ENCODE measurements around the gene CRELD1. TPM values are rescaled to one million over a fixed set of nuclear protein-coding genes. Genes with fewer than 3 reads are reported as not detected.
A peak's percentile ranks its signal among the peaks of the same experiment; 100 is the strongest.

Gene CRELD1
- total and polyA plus RNA-seq, 5 donors from 2014 or later = 20.5 to 26.5 (median 24.6) TPM

DNA sequence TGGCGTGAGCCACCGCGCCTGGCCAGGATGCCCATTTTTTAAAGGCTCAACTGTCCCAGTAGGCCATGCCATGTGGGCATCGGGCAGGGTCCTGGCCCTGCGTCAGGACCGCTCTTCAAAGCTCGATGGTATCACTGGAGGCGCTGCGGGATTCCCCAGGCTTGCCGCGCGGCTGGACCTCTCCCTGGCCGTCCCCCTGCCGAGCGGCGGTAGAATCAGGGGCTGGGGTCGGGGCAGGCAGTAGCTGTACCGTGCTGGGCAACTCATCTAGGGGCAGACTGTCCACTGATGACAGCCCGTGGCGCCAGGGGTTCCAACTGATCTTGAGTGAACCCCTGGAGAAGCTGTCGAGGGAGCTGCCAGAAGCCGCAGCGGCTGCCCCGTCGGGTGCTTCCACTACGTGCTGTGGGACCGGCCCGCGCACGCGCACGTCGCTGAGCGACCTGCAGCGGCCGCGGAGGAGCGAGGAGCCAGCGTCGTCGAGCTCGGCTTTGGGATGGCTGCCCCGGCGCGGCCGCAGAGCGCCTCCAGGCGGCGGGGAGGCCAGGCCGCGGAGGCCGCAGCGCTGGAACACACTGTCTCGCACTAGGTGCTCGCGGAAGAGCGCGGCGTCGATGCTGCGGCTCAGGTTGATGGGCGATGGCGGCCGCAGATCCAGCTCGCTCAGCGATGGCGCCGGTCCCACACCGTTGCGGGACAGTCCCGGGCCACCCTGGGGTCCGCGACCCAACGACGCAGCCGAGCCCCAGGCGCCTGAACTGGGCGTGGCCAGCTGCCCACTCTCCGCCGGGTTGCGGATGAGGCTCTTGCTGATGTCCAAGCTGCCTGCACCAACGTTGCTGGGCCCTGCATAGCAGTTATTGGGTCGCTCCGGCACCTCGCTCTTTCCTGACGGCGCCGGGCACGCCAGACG is 12.7 kb downstream of the CRELD1 start:
- peak overlapping the region; percentile 64 for H3K27ac ChIP-seq (ENCODE audit: insufficient read depth, low read length, poor library complexity, severe bottlenecking)
- DNase-seq (peak; percentile 69 to 86 (median 84)), ATAC-seq (ENCODE audit: low read depth in 2 of 2) (peak; percentile 90 to 91)
- peaks cover 6% of the 10 kb centered on the region for H3K27me3 Mint-ChIP-seq
- peaks cover 5% of the 10 kb centered on the region for H3K36me3 Mint-ChIP-seq
- peak overlapping the region in 3 of 4 donors; percentile 57 to 77 (median 66) for H3K4me3 Mint-ChIP-seq
- peaks cover 0 to 17% (median 8%) of the 10 kb centered on the region in 4 donors for H3K4me1 Mint-ChIP-seq
- H3K4me1 ChIP-seq (ENCODE audit: control insufficient read depth, insufficient read depth, low read length, poor library complexity, severe bottlenecking) = peaks cover 5% of the 10 kb centered on the region
- no peaks in the 10 kb centered on the region for H3K9me3 Mint-ChIP-seq
- H3K27me3 ChIP-seq (ENCODE audit: control insufficient read depth, insufficient read depth, low read length) = no peaks in the 10 kb centered on the region
- H3K4me3 ChIP-seq (ENCODE audit: low read depth, low read length) = no peak overlapping the region
- peak overlapping the region in 2 of 3 donors; percentile 36 to 68 for H3K27ac Mint-ChIP-seq
- H3K9me3 ChIP-seq (ENCODE audit: control insufficient read depth in 2 of 2, low read length in 2 of 2) = no peaks in the 10 kb centered on the region
- no peaks in the 10 kb centered on the region for H3K36me3 ChIP-seq (ENCODE audit: control insufficient read depth, insufficient read depth, low read length)

DNA sequence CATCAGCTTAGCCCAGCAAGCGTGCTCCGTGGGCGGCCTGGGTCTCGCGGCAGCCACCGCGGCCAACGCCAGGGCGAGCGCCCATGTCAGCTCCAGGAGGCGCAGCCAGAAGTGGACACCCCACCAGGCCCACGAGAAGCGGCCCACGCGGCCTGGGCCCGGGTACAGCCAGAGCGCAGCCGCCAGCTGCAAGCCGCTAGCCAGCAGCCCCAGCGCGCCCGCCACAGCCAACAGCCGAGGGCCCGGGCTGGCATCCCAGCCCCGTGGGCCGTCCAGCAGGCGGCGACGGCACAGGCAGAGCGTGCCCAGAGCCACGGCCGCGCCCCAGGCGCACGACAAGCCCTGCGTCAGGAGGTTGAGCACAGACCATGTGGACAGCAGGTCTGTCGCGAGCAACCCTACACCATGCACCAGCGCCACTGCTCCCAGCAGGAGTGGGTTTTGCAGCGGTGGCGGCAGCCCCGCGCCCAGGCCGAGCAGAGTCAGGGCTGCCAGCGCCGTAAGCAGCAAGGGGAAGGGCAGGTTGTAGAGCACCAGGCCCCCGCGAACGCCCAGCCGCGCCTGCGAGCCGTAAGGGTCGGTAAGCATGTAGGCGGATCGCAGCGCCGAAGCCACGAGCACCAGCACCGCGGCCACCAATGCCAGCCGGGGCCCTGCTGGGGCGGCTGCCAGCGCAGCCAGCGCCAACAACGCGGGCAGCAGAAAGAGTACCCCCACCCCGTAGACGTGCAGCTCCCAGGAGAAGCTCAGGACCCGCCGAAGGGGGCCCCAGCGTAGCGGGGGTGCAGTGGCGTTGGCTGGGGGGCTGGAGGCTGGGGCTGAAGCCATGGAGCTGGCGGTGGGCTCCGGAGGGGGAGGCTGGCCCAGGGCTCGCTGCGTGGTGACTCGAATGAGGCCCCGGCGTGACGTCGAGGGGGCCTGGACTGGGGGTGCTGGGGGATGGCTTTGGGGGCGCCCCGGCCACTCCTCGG is 13.7 kb downstream of the CRELD1 start:
- ATAC-seq (ENCODE audit: low read depth in 2 of 2) (no peak), DNase-seq (no peak)
- Mint-ChIP-seq H3K27me3 (peaks cover 6% of the 10 kb centered on the region), H3K4me1 (peaks cover 0 to 19% (median 10%) of the 10 kb centered on the region in 4 donors), H3K9me3 (no peaks in the 10 kb centered on the region), H3K27ac (no peak overlapping the region), H3K4me3 (no peak overlapping the region), H3K36me3 (peaks cover 1% of the 10 kb centered on the region)
- H3K27ac ChIP-seq (ENCODE audit: insufficient read depth, low read length, poor library complexity, severe bottlenecking) = peak overlapping the region; percentile 14
- peaks cover 12% of the 10 kb centered on the region for H3K4me1 ChIP-seq (ENCODE audit: control insufficient read depth, insufficient read depth, low read length, poor library complexity, severe bottlenecking)
- no peaks in the 10 kb centered on the region for H3K27me3 ChIP-seq (ENCODE audit: control insufficient read depth, insufficient read depth, low read length)
- H3K4me3 ChIP-seq (ENCODE audit: low read depth, low read length) = no peak overlapping the region
- H3K9me3 ChIP-seq (ENCODE audit: control insufficient read depth in 2 of 2, low read length in 2 of 2) = no peaks in the 10 kb centered on the region
- no peaks in the 10 kb centered on the region for H3K36me3 ChIP-seq (ENCODE audit: control insufficient read depth, insufficient read depth, low read length)

GRCh38 chr3:9948586-9948985 is 15.0 kb downstream of the CRELD1 start:
- Mint-ChIP-seq H3K4me3 (no peak overlapping the region), H3K27me3 (peaks cover 6% of the 10 kb centered on the region)

DNA sequence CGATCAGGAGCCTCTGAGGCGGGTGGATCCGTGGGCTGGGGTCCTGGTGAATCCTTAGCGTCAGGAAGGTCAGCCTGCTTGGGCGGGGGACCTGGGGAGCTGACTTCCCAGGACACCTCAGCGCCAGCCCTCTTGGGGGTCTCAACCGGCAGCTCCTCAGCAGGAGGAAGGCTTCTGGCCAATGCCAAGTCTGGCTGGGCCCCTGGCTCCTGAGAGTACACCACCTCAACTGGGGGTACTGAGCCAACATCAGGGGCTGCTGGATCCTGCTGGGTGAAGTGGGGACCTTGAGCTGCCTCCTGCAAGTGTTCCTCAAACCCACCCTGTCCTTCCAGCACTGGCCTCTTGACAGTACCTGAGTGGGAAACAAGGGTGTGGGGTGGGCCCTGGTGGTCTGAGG is 15.5 kb downstream of the CRELD1 start:
- DNase-seq = no peak
- no peak overlapping the region for H3K27ac Mint-ChIP-seq

More at GRCh38 chr3:9948586-9948985, 15.0 kb downstream of the CRELD1 start:
- Histone ChIP-seq H3K9me3 (ENCODE audit: control insufficient read depth in 2 of 2, low read length in 2 of 2) (no peaks in the 10 kb centered on the region), H3K4me3 (ENCODE audit: low read depth, low read length) (no peak overlapping the region), H3K4me1 (ENCODE audit: control insufficient read depth, insufficient read depth, low read length, poor library complexity, severe bottlenecking) (peaks cover 12% of the 10 kb centered on the region), H3K27ac (ENCODE audit: insufficient read depth, low read length, poor library complexity, severe bottlenecking) (no peak overlapping the region), H3K36me3 (ENCODE audit: control insufficient read depth, insufficient read depth, low read length) (no peaks in the 10 kb centered on the region), H3K27me3 (ENCODE audit: control insufficient read depth, insufficient read depth, low read length) (no peaks in the 10 kb centered on the region)
- DNase-seq = no peak
- Mint-ChIP-seq H3K27ac (no peak overlapping the region), H3K4me1 (peaks cover 0 to 25% (median 13%) of the 10 kb centered on the region in 4 donors), H3K9me3 (no peaks in the 10 kb centered on the region), H3K36me3 (no peaks in the 10 kb centered on the region)
- no peak for ATAC-seq (ENCODE audit: low read depth in 2 of 2)

GRCh38 chr3:9949626-9950025 is 16.0 kb downstream of the CRELD1 start:
- Histone ChIP-seq H3K36me3 (ENCODE audit: control insufficient read depth, insufficient read depth, low read length) (no peaks in the 10 kb centered on the region), H3K9me3 (ENCODE audit: control insufficient read depth in 2 of 2, low read length in 2 of 2) (no peaks in the 10 kb centered on the region), H3K4me1 (ENCODE audit: control insufficient read depth, insufficient read depth, low read length, poor library complexity, severe bottlenecking) (peaks cover 12% of the 10 kb centered on the region), H3K4me3 (ENCODE audit: low read depth, low read length) (no peak overlapping the region), H3K27me3 (ENCODE audit: control insufficient read depth, insufficient read depth, low read length) (no peaks in the 10 kb centered on the region), H3K27ac (ENCODE audit: insufficient read depth, low read length, poor library complexity, severe bottlenecking) (no peak overlapping the region)
- no peak for ATAC-seq (ENCODE audit: low read depth in 2 of 2)
- Mint-ChIP-seq H3K4me1 (peaks cover 0 to 25% (median 13%) of the 10 kb centered on the region in 4 donors), H3K4me3 (no peak overlapping the region), H3K27me3 (peaks cover 6% of the 10 kb centered on the region), H3K27ac (peak overlapping the region in 1 of 3 donors; percentile 69), H3K9me3 (no peaks in the 10 kb centered on the region), H3K36me3 (no peaks in the 10 kb centered on the region)
- DNase-seq = no peak

More for the DNA sequence above, 15.5 kb downstream of the CRELD1 start:
- Histone ChIP-seq H3K27ac (ENCODE audit: insufficient read depth, low read length, poor library complexity, severe bottlenecking) (no peak overlapping the region), H3K4me1 (ENCODE audit: control insufficient read depth, insufficient read depth, low read length, poor library complexity, severe bottlenecking) (peaks cover 12% of the 10 kb centered on the region), H3K9me3 (ENCODE audit: control insufficient read depth in 2 of 2, low read length in 2 of 2) (no peaks in the 10 kb centered on the region), H3K27me3 (ENCODE audit: control insufficient read depth, insufficient read depth, low read length) (no peaks in the 10 kb centered on the region), H3K4me3 (ENCODE audit: low read depth, low read length) (no peak overlapping the region), H3K36me3 (ENCODE audit: control insufficient read depth, insufficient read depth, low read length) (no peaks in the 10 kb centered on the region)
- no peak overlapping the region for H3K4me3 Mint-ChIP-seq
- no peak for ATAC-seq (ENCODE audit: low read depth in 2 of 2)
- peaks cover 6% of the 10 kb centered on the region for H3K27me3 Mint-ChIP-seq
- H3K4me1 Mint-ChIP-seq = peaks cover 0 to 25% (median 13%) of the 10 kb centered on the region in 4 donors
- H3K9me3 Mint-ChIP-seq = no peaks in the 10 kb centered on the region
- H3K36me3 Mint-ChIP-seq = no peaks in the 10 kb centered on the region

DNA sequence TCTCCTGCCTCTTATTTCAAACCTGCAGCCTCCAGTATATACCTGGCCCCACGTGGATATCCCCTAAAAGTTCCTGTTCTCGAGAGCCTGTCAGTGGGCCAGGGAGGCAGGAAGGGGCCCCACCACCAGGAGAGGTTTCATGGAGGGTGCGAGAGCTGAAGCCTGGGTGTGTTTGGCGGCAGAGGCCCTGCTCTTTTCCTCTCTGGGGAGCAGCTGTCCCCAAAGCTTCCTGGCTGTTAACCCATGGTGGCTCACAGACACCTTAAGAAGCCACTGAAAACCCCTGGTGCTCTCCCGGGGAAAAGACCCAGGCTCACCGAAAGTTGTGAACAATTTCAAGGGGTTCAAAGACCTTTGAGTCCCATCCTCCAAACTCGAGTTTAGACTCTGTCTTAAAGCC is 17.5 kb downstream of the CRELD1 start:
- H3K27me3 ChIP-seq (ENCODE audit: control insufficient read depth, insufficient read depth, low read length) = no peaks in the 10 kb centered on the region
- peak overlapping the region; percentile 86 to 94 (median 92) for H3K4me3 Mint-ChIP-seq
- peak overlapping the region; percentile 67 for H3K4me3 ChIP-seq (ENCODE audit: low read depth, low read length)
- DNase-seq = peak in 1 of 3 donors; percentile 8
- no peaks in the 10 kb centered on the region for H3K9me3 Mint-ChIP-seq
- no peaks in the 10 kb centered on the region for H3K9me3 ChIP-seq (ENCODE audit: control insufficient read depth in 2 of 2, low read length in 2 of 2)
- H3K36me3 ChIP-seq (ENCODE audit: control insufficient read depth, insufficient read depth, low read length) = no peaks in the 10 kb centered on the region
- H3K27me3 Mint-ChIP-seq = no peaks in the 10 kb centered on the region
- no peak for ATAC-seq (ENCODE audit: low read depth in 2 of 2)
- no peaks in the 10 kb centered on the region for H3K36me3 Mint-ChIP-seq
- peaks cover 12% of the 10 kb centered on the region for H3K4me1 ChIP-seq (ENCODE audit: control insufficient read depth, insufficient read depth, low read length, poor library complexity, severe bottlenecking)
- no peak overlapping the region for H3K27ac ChIP-seq (ENCODE audit: insufficient read depth, low read length, poor library complexity, severe bottlenecking)
- peak overlapping the region; percentile 49 to 78 (median 56) for H3K27ac Mint-ChIP-seq
- peaks cover 0 to 19% (median 10%) of the 10 kb centered on the region in 4 donors for H3K4me1 Mint-ChIP-seq

- H3K9me3 ChIP-seq (ENCODE audit: control insufficient read depth in 2 of 2, low read length in 2 of 2) = no peaks in the 10 kb centered on the region
- H3K9me3 Mint-ChIP-seq = no peaks in the 10 kb centered on the region
- peak overlapping the region; percentile 86 to 94 (median 92) for H3K4me3 Mint-ChIP-seq
- peaks cover 12% of the 10 kb centered on the region for H3K4me1 ChIP-seq (ENCODE audit: control insufficient read depth, insufficient read depth, low read length, poor library complexity, severe bottlenecking)
- H3K36me3 Mint-ChIP-seq = no peaks in the 10 kb centered on the region
- peaks cover 0 to 18% (median 10%) of the 10 kb centered on the region in 4 donors for H3K4me1 Mint-ChIP-seq
- peak overlapping the region in 2 of 3 donors; percentile 49 to 78 for H3K27ac Mint-ChIP-seq
- ATAC-seq (ENCODE audit: low read depth in 2 of 2) (peak in 1 of 2 donors; percentile 6), DNase-seq (no peak)
- H3K27me3 ChIP-seq (ENCODE audit: control insufficient read depth, insufficient read depth, low read length) = no peaks in the 10 kb centered on the region
- H3K4me3 ChIP-seq (ENCODE audit: low read depth, low read length) = peak overlapping the region; percentile 67
- no peaks in the 10 kb centered on the region for H3K36me3 ChIP-seq (ENCODE audit: control insufficient read depth, insufficient read depth, low read length)
- H3K27ac ChIP-seq (ENCODE audit: insufficient read depth, low read length, poor library complexity, severe bottlenecking) = no peak overlapping the region
- no peaks in the 10 kb centered on the region for H3K27me3 Mint-ChIP-seq
Observed at GRCh38 chr3:9951598-9951961, 17.9 kb downstream of the CRELD1 start.

Data from CD4-positive, CD25-positive, alpha-beta regulatory T cell (primary cell).